ENCODE measurements around the gene OXT. TPM values are rescaled to one million over a fixed set of nuclear protein-coding genes. Genes with fewer than 3 reads are reported as not detected.

Gene OXT
- total and polyA plus RNA-seq, 7 donors = 0.12 to 0.73 (median 0.17) TPM; not detected in 4

- 77 to 83% (median 80%) methylated on average over 7 of the region's 7 CpGs for whole genome bisulfite sequencing, 3 donors
- Histone ChIP-seq H3K4me3 (no peak overlapping the region), H3K9me3 (no peaks in the 10 kb centered on the region), H3K27me3 (ENCODE audit: insufficient read depth in 3 of 3, low read length in 2 of 3) (peaks cover 0 to 54% (median 20%) of the 10 kb centered on the region in 3 donors), H3K27ac (no peak overlapping the region), H3K4me1 (no peaks in the 10 kb centered on the region), H3K36me3 (ENCODE audit: insufficient read depth in 1 of 2, low read depth in 1 of 2) (no peaks in the 10 kb centered on the region)
- TF ChIP-seq, protein P1, sequence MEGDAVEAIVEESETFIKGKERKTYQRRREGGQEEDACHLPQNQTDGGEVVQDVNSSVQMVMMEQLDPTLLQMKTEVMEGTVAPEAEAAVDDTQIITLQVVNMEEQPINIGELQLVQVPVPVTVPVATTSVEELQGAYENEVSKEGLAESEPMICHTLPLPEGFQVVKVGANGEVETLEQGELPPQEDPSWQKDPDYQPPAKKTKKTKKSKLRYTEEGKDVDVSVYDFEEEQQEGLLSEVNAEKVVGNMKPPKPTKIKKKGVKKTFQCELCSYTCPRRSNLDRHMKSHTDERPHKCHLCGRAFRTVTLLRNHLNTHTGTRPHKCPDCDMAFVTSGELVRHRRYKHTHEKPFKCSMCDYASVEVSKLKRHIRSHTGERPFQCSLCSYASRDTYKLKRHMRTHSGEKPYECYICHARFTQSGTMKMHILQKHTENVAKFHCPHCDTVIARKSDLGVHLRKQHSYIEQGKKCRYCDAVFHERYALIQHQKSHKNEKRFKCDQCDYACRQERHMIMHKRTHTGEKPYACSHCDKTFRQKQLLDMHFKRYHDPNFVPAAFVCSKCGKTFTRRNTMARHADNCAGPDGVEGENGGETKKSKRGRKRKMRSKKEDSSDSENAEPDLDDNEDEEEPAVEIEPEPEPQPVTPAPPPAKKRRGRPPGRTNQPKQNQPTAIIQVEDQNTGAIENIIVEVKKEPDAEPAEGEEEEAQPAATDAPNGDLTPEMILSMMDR (IDR thresholded peaks at IDR 0.05) = no peak
- ATAC-seq (no peak), DNase-seq (no peak)
- intact Hi-C loops (cut with DNase I) = no loop called here
Measured at GRCh38 chr20:3088031-3088430, 16.6 kb downstream of the OXT start.

- intact Hi-C loops (cut with DNase I) = no loop called here
- Histone ChIP-seq H3K4me1 (no peaks in the 10 kb centered on the region), H3K27me3 (ENCODE audit: insufficient read depth in 3 of 3, low read length in 2 of 3) (peaks cover 0 to 38% (median 12%) of the 10 kb centered on the region in 3 donors), H3K36me3 (ENCODE audit: insufficient read depth in 1 of 2, low read depth in 1 of 2) (no peaks in the 10 kb centered on the region), H3K27ac (no peak overlapping the region), H3K9me3 (no peaks in the 10 kb centered on the region), H3K4me3 (no peak overlapping the region)
- DNase-seq (no peak), ATAC-seq (no peak)
- 4 to 8% (median 4%) methylated on average over 1 of the region's 1 CpG for WGBS, 3 donors
- TF ChIP-seq, protein P1 (IDR thresholded peaks at IDR 0.05) = no peak
Measured at GRCh38 chr20:3090565-3090964, 19.1 kb downstream of the OXT start.

- DNase-seq = peak in 1 of 2 donors; percentile 36
- no peaks in the 10 kb centered on the region for H3K9me3 ChIP-seq
- intact Hi-C loops (cut with DNase I) = no loop called here
- H3K4me3 ChIP-seq = peak overlapping the region; percentile 54
- WGBS, 3 donors = 8 to 11% (median 10%) methylated on average over 50 to 81 of the region's 81 CpGs
- no peak overlapping the region for H3K27ac ChIP-seq
- H3K27me3 ChIP-seq (ENCODE audit: insufficient read depth in 3 of 3, low read length in 2 of 3) = peaks cover 0 to 38% (median 12%) of the 10 kb centered on the region in 3 donors
- TF ChIP-seq, protein P1 (IDR thresholded peaks at IDR 0.05) = no peak
- H3K4me1 ChIP-seq = no peaks in the 10 kb centered on the region
- ATAC-seq = peak in 3 of 4 donors; percentile 19 to 55 (median 52)
- H3K36me3 ChIP-seq (ENCODE audit: insufficient read depth in 1 of 2, low read depth in 1 of 2) = no peaks in the 10 kb centered on the region
Measured at GRCh38 chr20:3092611-3093379, 21.4 kb downstream of the OXT start.

GRCh38 chr20:3093861-3094361 is 22.5 kb downstream of the OXT start:
- H3K27me3 ChIP-seq (ENCODE audit: insufficient read depth in 3 of 3, low read length in 2 of 3) = peaks cover 0 to 38% (median 12%) of the 10 kb centered on the region in 3 donors
- 70 to 71% (median 71%) methylated on average over 10 of the region's 10 CpGs for WGBS, 3 donors

More at GRCh38 chr20:3093861-3094361, 22.5 kb downstream of the OXT start:
- ATAC-seq (no peak), DNase-seq (no peak)
- H3K36me3 ChIP-seq (ENCODE audit: insufficient read depth in 1 of 2, low read depth in 1 of 2) = no peaks in the 10 kb centered on the region
- TF ChIP-seq, protein P1 (IDR thresholded peaks at IDR 0.05) = no peak
- H3K4me3 ChIP-seq = no peak overlapping the region
- H3K9me3 ChIP-seq = no peaks in the 10 kb centered on the region
- intact Hi-C loops (cut with DNase I) = no loop called here
- no peak overlapping the region for H3K27ac ChIP-seq
- H3K4me1 ChIP-seq = no peaks in the 10 kb centered on the region

Measured in psoas muscle (tissue), 8 donors.